NCI-H345 (cell line): Measurements from ENCODE around the gene CHRNA4.

ENCODE experiments used
- DNase-seq: peaks from one replicate; lab custom pipeline; 2025; lab: John Stamatoyannopoulos, UW

The CHRNA4 gene

GRCh38 chr20:63320041-63320511, 41.1 kb downstream of the CHRNA4 start:
- no peak for DNase-seq

DNA sequence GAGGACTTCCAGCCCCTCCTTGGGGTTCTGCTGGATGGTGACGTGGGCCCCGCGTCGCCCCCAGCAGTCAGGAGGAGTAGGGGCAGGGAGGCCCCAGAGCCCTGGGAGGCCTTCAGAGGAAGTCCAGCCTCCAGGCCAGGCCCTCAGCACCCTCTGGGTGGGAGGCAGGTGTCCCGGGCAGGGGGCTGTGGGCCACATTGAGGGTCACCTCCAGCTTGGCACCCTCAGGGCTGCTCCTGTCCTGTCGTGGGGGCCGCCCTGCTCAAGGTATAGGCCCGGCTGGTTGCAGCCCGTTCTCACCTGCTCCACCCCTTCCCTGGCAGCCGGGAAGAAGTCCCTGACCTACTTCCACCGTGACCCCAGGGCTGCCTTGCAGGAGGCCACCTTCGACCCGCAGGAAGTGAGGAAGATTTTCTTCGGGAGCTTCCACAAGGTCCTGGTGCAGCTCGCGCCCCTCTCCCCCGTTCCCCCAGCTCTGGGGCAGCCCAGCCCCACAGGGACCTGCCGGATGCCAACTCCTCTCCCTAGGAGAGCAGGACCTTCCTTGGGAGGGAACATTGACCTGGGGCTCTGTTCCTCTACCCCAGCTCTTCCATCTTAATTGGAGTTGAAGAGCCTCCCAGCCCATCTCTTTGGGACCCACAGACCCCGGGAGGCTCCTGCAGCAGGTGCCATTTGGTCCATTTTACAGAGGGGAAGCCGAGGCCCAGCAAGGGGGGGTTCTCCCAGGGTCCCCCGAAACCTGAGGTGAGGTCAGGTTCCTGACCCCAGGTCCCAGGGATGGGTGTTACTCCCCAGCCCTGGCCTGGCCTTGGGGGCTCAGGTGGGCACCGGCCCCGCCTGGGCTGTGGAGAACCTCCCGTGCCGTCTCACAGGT, 41.7 kb downstream of the CHRNA4 start:
- DNase-seq: no peak

GRCh38 chr20:63318391-63319163, 42.6 kb downstream of the CHRNA4 start:
- no peak for DNase-seq

DNA sequence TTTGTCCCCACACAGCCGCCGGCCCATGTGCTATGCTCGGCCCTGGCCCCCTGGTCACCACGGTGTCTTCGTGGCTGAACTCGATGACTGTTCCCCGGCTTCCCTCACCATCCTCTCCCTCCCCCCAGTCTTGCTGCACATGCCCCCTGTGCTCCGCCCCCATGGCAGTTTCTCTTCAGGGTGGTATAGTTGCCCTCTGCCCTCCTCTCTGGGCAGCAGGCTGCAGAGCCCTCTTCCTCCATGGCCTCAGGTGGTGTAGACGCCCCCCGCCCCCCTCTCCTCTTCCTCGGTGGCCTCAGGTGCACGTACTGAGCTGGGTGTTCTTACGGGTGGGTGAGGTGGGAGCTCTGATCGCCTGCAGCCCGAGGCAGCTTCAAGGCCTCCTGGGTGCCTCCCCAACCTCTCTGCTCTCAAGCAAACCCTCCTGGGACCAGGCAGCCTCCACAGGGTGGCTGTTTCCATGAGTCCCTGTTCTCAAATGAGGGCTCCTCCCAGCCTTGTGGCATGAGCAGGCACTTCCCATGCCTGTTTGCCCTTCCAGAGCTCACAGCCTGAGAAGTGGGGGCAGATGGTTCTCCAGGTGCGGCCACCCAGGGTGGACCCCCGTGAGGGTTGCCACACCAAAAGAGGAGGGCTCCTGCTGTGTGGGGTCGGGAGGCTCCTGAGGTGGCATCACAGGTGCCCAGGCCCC, 43.4 kb downstream of the CHRNA4 start:
- peak; percentile 33 for DNase-seq

DNA sequence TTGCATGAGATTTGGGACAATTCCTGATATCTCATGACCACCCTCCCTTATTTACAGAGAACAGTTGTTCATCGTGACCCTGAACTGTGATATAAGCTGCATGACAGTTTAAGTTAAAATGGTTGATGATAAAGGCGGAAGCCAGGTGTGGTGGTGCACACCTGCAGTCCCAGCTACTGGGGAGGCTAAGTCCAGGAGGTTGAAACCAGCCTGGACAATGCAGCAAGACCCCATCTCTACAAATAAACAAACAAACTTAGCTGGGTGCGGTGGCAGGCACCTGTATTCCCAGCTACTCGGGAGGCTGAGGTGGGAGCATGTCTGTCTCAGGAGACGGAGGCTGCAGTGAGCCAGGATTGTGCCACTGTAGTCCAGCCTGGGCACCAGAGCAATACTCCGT, 44.1 kb downstream of the CHRNA4 start:
- no peak for DNase-seq

DNA sequence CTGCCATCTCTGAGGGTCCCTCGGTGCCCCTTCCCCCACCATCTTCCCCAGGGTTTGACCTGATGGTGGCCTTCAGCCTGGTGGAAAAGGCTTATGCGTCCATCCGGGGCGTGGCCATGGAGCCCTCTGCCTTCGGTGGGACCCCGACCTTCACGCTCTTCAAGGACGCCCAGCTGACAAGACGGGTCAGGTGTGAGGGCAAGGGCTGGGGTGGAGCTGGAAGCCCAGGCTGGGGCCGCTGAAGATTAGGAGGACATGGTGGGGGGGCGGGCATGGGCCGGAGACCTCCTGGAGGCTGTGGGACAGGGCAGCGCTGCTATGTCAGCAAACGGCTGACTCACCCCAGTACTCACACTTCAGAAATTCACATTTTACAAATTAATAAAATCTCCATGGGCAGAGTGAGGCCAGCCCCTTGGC, 44.6 kb downstream of the CHRNA4 start:
- no peak for DNase-seq

GRCh38 chr20:63315731-63316491, 45.2 kb downstream of the CHRNA4 start:
- DNase-seq: no peak

DNA sequence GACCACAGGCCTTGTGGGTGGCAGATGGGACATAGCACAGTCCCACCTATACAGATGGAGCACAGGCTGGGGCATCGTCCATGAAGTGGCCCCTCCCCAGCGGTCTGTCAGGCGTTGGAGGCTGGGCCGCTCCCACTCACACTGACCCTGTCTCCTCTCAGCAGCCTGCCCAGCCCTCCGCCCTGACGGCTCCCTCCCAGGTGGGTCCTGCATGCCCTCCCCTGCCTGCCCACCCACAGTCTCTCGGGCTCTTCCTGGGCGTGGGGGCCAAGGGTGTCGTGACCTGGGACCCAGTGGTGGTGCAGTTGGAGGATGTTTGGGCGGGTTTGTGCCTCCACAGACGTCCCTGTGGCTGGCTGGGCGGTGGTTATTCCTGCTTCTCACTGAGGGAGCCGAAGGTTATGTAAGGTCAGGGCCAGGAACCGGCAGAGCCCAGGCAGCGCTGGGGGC, 45.9 kb downstream of the CHRNA4 start:
- no peak for DNase-seq

DNA sequence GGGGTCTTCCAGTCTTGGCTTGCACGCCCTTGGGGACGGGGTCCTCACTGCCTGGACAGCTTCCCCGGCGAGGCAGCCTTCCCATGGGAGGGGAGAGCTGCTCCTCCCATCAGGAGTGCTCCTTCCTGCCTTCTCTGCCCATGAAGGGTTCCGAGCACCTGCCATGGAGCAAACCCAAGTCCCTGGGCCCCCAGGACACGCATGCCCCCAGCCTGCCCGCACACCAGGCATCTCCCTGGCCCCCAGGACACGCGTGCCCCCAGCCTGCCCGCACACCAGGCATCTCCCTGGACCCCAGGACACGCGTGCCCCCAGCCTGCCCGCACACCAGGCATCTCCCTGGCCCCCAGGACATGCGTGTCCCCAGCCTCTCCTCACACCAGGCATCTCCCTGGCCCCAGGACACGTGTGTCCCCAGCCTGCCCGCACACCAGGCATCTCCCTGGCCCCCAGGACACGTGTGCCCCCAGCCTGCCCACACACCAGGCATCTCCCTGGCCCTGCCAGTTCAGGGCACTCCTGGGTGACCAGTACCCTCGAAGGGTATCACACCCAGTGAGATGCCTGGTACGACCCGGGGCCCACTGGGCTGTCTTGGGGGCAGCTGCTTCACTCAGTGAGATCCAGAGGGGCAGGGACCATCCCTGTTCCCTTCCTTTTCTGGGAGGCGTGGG, 46.4 kb downstream of the CHRNA4 start:
- DNase-seq: no peak

GRCh38 chr20:63314015-63314471, 47.1 kb downstream of the CHRNA4 start:
- DNase-seq: no peak

GRCh38 chr20:63313349-63314014, 47.7 kb downstream of the CHRNA4 start:
- DNase-seq: no peak

DNA sequence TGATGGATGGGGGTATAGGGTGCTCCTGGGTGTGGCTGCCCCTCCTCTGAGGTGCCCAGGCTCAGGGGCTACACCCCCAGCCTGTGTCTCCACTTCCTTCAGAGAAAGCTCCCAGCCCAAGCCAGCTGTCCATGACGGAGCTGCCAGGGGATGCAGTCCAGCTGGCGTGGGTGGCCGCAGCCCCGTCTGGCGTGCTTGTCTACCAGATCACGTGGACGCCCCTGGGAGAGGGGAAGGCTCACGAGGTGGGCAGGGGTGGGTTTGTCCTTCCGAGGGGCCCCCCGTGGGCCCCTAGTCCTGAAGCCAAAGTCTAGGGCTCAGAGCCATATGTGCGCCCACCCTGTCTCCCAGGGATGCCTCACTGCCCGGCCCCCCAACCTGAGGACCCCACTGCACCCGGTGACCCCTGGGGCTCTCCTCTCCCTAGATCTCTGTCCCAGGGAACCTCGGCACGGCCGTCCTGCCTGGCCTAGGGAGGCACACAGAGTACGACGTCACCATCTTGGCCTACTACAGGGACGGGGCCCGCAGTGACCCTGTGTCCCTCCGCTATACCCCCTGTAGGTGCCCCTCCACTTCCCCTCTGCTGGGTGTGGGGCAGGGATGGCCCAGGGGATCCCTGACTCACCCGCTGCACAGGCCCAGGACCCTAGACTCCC, 48.3 kb downstream of the CHRNA4 start:
- DNase-seq: no peak

DNA sequence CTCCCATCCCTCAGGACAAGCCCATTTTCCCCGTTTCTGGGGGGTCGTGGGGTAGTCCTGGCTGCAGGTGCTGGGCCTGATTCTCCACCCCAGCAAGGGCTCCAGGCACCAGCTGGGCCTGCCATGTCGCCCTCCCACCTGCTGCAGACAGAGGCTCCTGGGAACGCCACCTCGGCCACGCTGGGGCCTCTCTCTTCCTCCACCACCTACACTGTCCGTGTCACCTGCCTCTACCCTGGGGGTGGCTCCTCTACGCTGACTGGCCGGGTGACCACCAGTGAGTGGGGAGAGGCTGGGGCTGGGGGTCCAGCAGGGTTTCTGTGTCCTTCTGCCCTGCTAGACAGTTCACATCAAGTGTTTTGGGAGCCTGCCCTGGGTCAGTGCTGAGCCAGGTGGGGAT, 48.9 kb downstream of the CHRNA4 start:
- no peak for DNase-seq

DNA sequence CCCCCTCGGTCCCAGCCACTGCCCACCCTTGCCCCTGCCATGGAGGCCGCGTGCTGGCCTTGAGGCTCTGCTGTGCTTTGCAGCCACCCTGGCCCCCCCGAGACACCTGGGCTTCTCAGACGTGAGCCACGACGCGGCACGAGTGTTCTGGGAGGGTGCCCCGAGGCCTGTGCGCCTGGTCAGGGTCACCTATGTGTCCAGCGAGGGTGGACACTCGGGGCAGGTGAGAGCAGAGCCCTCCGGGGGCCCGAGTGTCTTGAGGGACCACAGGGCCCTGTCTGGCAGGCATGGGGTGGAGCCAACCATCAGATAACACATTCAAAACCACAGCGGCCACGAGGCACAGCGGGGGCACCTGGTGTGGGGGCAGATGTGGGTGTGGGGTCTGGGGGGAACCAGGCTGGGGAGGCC, 49.3 kb downstream of the CHRNA4 start:
- DNase-seq: no peak

GRCh38 chr20:63311186-63311832, 49.8 kb downstream of the CHRNA4 start:
- DNase-seq: no peak

- DNase-seq: no peak
Measured at GRCh38 chr20:63310265-63310991, 50.7 kb downstream of the CHRNA4 start.

- DNase-seq: peak; percentile 47
Measured at GRCh38 chr20:63309261-63310071, 51.7 kb downstream of the CHRNA4 start.
